Breast epithelium (tissue), 4 donors: ENCODE data around the gene ARHGEF12. TPM values are rescaled to one million over a fixed set of nuclear protein-coding genes. Genes with fewer than 3 reads are reported as not detected.

ENCODE experiments used
- DNase-seq, 2 donors: peaks; one replicate each; pipeline ENCODE4 v3.0.0-alpha.2; 2019; ENCODE audit warnings: low spot score in 2 of 2
- H3K27ac ChIP-seq, 2 donors: fragments of 200-600 bp; sonication (generic) in 1 of 2; one replicate each; pipeline ENCODE4 v1.5.1; 2016 to 2019; ENCODE audit warnings: mild to moderate bottlenecking in 1 of 2
- H3K27me3 ChIP-seq, 2 donors: fragments of 200-600 bp; sonication (generic) in 1 of 2; one replicate each; pipeline versions ENCODE4 v1.5.1 to v1.6.0; 2017 to 2019; ENCODE audit warnings: control low read depth in 1 of 2, mild to moderate bottlenecking in 1 of 2
- H3K36me3 ChIP-seq: fragments of 200-600 bp; one replicate; pipeline ENCODE4 v1.5.1; 2019
- H3K4me1 ChIP-seq, 2 donors: fragments of 200-600 bp; sonication (generic); one replicate each; pipeline ENCODE4 v1.5.1; 2016 to 2019; ENCODE audit warnings: control low read depth in 1 of 2
- H3K4me3 ChIP-seq, 3 donors: fragments of 200-600 bp; sonication (generic); 1 replicate in 2 of 3; 2 replicates in 1 of 3; pipeline ENCODE4 v1.5.1; 2016 to 2019; ENCODE audit warnings: mild to moderate bottlenecking in 3 of 3, moderate library complexity in 2 of 3
- H3K9me3 ChIP-seq, 2 donors: fragments of 200-600 bp; sonication (generic) in 1 of 2; one replicate each; pipeline ENCODE4 v1.5.1; 2016 to 2019; ENCODE audit warnings: control low read depth in 1 of 2
- POLR2A ChIP-seq: fragments of 450-650 bp; IDR thresholded peaks from one replicate; pipeline ENCODE4 v1.6.1; 2016; ENCODE audit warnings: antibody characterized with exemption, mild to moderate bottlenecking, moderate library complexity
- POLR2AphosphoS5 ChIP-seq, 3 donors: sonication (generic); formaldehyde crosslinking; IDR thresholded peaks; one replicate each; pipeline ENCODE4 v1.6.1; 2017; ENCODE audit warnings: antibody characterized with exemption in 3 of 3
- intact Hi-C: fragments of 100-400 bp; cut with DNase I; formaldehyde crosslinking; loops from one replicate; pipeline ENCODE4 v1.15.1; 2023; ENCODE audit warnings: low total_unique reads
- total RNA-seq, 3 donors: library from RNA; depleted of rRNA; stranded (reverse); fragments of >200 nt; gene quantifications; one replicate each; pipeline ENCODE4 v1.1.0, GENCODE V29; 2016
- TF ChIP-seq, protein P1 (sequence below), 3 donors: fragments of 450-650 bp; IDR thresholded peaks; one replicate each; pipeline ENCODE4 v1.5.1; 2016 to 2017; ENCODE audit warnings: antibody characterized with exemption in 3 of 3, mild to moderate bottlenecking in 3 of 3, moderate library complexity in 3 of 3

Gene ARHGEF12
- total RNA-seq, 3 donors from 2014 or later = 83.4 to 192 (median 145) TPM

DNA sequence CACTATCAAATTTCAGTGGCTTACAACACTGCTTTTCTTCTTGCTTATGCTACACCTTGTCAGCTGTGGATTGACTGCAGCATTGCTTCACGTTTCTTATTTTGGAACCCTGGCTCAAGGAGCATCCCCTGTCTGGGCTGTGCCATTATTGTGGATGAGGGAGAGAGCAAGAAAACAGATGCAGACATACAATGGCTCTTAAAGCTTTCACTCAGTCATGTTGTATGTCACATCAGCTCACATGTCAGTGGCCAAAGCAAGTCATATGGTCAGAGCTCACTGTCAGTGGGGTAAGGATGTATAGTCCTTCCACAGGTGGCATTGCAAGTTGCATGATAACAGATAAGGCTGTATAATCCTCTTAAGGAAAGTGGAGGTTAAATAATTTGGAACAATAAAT is 10.0 kb downstream of the ARHGEF12 start:
- DNase-seq = no peak
- peak overlapping the region in 1 of 2 donors; percentile 71 for H3K27ac ChIP-seq
- TF ChIP-seq, protein P1, sequence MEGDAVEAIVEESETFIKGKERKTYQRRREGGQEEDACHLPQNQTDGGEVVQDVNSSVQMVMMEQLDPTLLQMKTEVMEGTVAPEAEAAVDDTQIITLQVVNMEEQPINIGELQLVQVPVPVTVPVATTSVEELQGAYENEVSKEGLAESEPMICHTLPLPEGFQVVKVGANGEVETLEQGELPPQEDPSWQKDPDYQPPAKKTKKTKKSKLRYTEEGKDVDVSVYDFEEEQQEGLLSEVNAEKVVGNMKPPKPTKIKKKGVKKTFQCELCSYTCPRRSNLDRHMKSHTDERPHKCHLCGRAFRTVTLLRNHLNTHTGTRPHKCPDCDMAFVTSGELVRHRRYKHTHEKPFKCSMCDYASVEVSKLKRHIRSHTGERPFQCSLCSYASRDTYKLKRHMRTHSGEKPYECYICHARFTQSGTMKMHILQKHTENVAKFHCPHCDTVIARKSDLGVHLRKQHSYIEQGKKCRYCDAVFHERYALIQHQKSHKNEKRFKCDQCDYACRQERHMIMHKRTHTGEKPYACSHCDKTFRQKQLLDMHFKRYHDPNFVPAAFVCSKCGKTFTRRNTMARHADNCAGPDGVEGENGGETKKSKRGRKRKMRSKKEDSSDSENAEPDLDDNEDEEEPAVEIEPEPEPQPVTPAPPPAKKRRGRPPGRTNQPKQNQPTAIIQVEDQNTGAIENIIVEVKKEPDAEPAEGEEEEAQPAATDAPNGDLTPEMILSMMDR (IDR thresholded peaks at IDR 0.05) = no peak
- no peak for TF ChIP-seq POLR2AphosphoS5 (IDR thresholded peaks at IDR 0.05)
- TF ChIP-seq POLR2A = no peak
- H3K4me3 ChIP-seq = no peak overlapping the region
- intact Hi-C loops = no loop called here
- no peaks in the 10 kb centered on the region for H3K27me3 ChIP-seq
- no peaks in the 10 kb centered on the region for H3K36me3 ChIP-seq
- peaks cover 0 to 11% of the 10 kb centered on the region in 2 donors for H3K4me1 ChIP-seq
- H3K9me3 ChIP-seq = no peaks in the 10 kb centered on the region

DNA sequence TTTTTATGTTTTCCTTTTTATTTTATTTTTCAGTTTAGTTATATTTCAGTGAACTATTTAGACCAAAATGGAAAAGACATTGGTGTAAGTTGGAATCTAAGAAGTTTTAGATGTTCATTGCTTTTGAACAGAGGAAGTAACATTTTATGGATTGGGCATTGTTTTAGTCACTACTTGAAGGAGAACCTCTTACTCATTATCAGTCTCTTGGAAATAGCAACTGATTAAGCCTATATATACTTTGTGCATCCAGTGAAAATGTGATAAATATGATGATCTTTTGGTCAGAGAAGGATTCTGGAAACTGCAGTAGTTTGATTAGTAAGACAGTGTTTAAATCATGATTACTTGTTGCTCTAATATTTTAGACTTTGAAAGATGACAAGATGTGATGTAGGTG is 14.4 kb downstream of the ARHGEF12 start:
- Histone ChIP-seq H3K27me3 (no peaks in the 10 kb centered on the region), H3K4me3 (no peak overlapping the region), H3K27ac (no peak overlapping the region), H3K9me3 (no peaks in the 10 kb centered on the region), H3K36me3 (no peaks in the 10 kb centered on the region), H3K4me1 (peaks cover 0 to 4% of the 10 kb centered on the region in 2 donors)
- no peak for DNase-seq
- TF ChIP-seq, protein P1 (IDR thresholded peaks at IDR 0.05) = no peak
- TF ChIP-seq POLR2AphosphoS5 (IDR thresholded peaks at IDR 0.05) = no peak
- intact Hi-C loops = no loop called here

DNA sequence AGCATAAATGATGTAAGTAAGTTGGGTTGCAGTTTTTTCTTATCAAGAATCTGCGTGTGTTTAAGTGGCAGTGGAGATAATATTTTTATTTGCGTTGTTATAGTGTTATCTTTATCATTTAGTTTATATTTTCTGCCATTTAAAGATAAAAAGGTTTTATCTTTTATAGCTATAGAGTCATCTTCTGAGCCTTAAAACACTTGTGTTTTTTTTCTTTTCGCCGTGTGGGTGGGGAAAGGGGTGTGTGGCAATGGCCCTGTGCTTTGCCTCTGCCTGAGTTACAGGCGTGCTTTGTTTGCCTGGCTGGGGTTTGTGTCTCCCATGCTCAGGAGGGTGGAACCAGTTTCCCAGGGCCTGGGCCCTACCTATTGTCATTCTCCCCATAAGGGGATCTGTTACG is 16.2 kb downstream of the ARHGEF12 start:
- Histone ChIP-seq H3K27me3 (no peaks in the 10 kb centered on the region), H3K36me3 (no peaks in the 10 kb centered on the region), H3K27ac (no peak overlapping the region), H3K4me1 (peaks cover 0 to 4% of the 10 kb centered on the region in 2 donors), H3K9me3 (no peaks in the 10 kb centered on the region), H3K4me3 (no peak overlapping the region)
- no peak for DNase-seq
- TF ChIP-seq POLR2AphosphoS5 (IDR thresholded peaks at IDR 0.05) (no peak), POLR2A (no peak)
- TF ChIP-seq, protein P1 (IDR thresholded peaks at IDR 0.05) = no peak
- intact Hi-C loops = no loop called here

DNA sequence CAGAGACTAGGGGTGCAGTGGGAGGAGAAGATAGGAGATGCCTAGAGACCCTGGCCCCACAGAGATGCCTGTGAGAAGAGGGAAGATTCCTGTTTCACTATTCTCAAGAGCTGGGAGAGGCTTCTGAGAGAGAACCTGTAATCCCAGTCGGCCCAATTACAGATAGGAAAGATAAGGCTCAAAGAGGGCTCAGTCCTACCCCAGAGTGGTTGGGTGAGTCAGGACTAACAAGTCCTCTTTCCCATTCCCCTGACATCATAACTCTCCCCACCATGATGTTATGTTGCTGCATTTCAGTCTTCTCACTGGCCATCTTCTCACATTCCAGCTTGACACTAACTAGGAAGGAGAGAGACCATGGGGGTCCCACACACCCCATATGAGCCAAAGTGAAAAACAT is 17.9 kb downstream of the ARHGEF12 start:
- Histone ChIP-seq H3K4me3 (no peak overlapping the region), H3K4me1 (peaks cover 0 to 3% of the 10 kb centered on the region in 2 donors), H3K27ac (no peak overlapping the region), H3K27me3 (no peaks in the 10 kb centered on the region), H3K9me3 (no peaks in the 10 kb centered on the region), H3K36me3 (no peaks in the 10 kb centered on the region)
- DNase-seq = no peak
- TF ChIP-seq, protein P1 (IDR thresholded peaks at IDR 0.05) = no peak
- no peak for TF ChIP-seq POLR2AphosphoS5 (IDR thresholded peaks at IDR 0.05)
- intact Hi-C loops = no loop called here

DNA sequence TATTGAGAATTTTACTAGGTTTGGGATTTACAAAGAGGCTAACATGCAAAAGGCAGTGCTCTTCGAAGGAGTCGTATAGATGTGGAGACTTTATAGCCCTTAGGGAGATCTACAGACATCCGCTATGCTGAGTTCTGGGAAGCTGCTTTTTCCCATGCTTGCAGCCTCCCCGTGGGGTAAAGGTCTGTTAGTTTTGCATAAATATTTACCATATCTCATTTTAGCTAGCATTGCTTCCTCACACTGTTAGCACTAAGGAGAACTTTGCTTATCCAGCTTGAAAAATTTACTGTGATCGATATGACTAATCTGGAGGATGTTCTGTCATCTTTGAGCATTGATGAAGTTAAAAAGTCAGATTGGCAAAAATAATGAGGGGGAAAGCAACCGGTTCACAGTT is 18.6 kb downstream of the ARHGEF12 start:
- no peak for TF ChIP-seq POLR2AphosphoS5 (IDR thresholded peaks at IDR 0.05)
- intact Hi-C loops = no loop called here
- no peak overlapping the region for H3K27ac ChIP-seq
- no peaks in the 10 kb centered on the region for H3K4me1 ChIP-seq
- no peaks in the 10 kb centered on the region for H3K36me3 ChIP-seq
- DNase-seq = no peak
- H3K9me3 ChIP-seq = no peaks in the 10 kb centered on the region
- H3K4me3 ChIP-seq = no peak overlapping the region
- no peaks in the 10 kb centered on the region for H3K27me3 ChIP-seq

DNA sequence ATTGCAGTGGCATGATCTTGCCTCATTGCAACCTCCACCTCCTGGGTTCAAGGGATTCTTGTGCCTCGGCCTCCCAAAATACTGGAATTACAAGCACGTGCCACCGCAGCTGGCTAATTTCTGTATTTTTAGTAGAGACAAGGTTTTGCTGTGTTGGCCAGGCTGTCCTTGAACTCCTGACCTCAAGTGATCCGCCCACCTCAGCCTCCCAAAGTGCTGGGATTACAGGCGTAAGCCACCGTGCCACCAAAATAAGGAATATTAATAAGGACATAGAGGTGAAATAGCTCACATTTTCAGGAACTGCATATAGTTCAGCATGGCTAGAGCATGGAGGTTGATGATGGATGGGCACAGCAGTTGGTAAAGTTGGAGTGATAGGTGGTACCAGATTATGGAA is 21.4 kb downstream of the ARHGEF12 start:
- H3K4me1 ChIP-seq = no peaks in the 10 kb centered on the region
- H3K27me3 ChIP-seq = no peaks in the 10 kb centered on the region
- H3K4me3 ChIP-seq = no peak overlapping the region
- H3K9me3 ChIP-seq = no peaks in the 10 kb centered on the region
- no peaks in the 10 kb centered on the region for H3K36me3 ChIP-seq
- TF ChIP-seq, protein P1 (IDR thresholded peaks at IDR 0.05) = no peak
- no peak for TF ChIP-seq POLR2AphosphoS5 (IDR thresholded peaks at IDR 0.05)
- no peak for TF ChIP-seq POLR2A
- intact Hi-C loops = no loop called here
- DNase-seq = no peak
- no peak overlapping the region for H3K27ac ChIP-seq
